ENCODE measurements around the gene AMDHD2. TPM values are rescaled to one million over a fixed set of nuclear protein-coding genes. Genes with fewer than 3 reads are reported as not detected.

Gene AMDHD2
- total and polyA plus RNA-seq, 2 experiments from 2014 or later, result 20.2 to 68.1 TPM

DNA sequence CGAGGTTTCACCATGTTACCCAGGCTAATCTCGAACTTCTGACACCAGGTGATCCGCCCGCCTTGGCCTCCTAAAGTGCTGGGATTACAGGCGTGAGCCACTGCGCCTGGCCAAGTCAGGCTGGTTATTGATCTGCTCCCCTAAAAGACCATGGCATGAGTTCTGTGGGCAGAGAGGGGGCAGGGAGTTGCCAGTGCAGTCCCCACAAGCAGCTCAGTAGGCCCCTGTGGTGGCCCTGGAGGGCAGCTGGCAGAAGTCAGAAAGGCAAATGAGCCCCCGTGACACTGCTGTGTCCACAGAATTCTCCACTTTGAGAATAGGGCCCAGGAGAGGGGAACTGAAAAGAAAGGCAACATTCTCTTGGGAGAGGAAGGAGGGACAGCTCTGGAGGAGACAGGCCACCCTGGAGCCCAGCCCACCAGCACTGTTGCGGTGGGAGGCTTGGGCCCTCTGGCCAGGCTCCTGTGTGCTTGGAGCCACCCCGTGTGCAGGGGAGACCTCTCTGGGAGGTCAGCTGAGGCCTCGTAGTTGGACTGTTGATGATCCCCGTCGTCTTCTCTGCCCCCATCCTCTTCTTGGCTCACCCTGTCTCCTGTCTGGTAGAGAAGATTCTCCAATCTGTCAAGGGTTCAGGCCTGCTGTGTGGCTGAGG, 2.1 kb upstream of the AMDHD2 start:
- no peak overlapping the region for H3K27ac ChIP-seq (ENCODE audit: low read depth)
- H3K27me3 ChIP-seq (ENCODE audit: insufficient read depth), result no peaks in the 10 kb centered on the region
- peaks cover 29% of the 10 kb centered on the region for H4K20me1 ChIP-seq (replicated peaks; ENCODE audit: insufficient read depth)
- DNase-seq (ENCODE audit: low spot score) (no peak), ATAC-seq (no peak)
- Mint-ChIP-seq H3K4me1 (peaks cover 37% of the 10 kb centered on the region), H3K27ac (no peak overlapping the region), H3K4me3 (no peak overlapping the region), H3K9me3 (no peaks in the 10 kb centered on the region; the same call in 2 of the 3 replicates), H3K27me3 (ENCODE audit: insufficient read depth, low read depth, poor library complexity) (peaks cover 28% of the 10 kb centered on the region), H3K36me3 (ENCODE audit: low read depth) (peaks cover 18% of the 10 kb centered on the region)
- no peak overlapping the region for H3K4me3 ChIP-seq
- H3K79me2 ChIP-seq (replicated peaks; ENCODE audit: insufficient read depth), result peaks cover 61% of the 10 kb centered on the region
- H3K4me2 ChIP-seq, result no peak overlapping the region
- H3K9me2 ChIP-seq (ENCODE audit: insufficient read depth), result no peaks in the 10 kb centered on the region
- peaks cover 24% of the 10 kb centered on the region; the same call in 1 of the 2 replicates for H3F3A ChIP-seq (replicated peaks; ENCODE audit: low read depth)
- TF ChIP-seq EZH2phosphoT487 (IDR thresholded peaks at IDR 0.05; ENCODE audit: unreplicated experiment) (no peak), ZNF331 (CRISPR knock-in tag; IDR thresholded peaks at IDR 0.05; ENCODE audit: low read depth) (no peak), JUNB (IDR thresholded peaks at IDR 0.05; ENCODE audit: unreplicated experiment) (no peak), POLR2AphosphoS5 (IDR thresholded peaks at IDR 0.05; ENCODE audit: low read depth) (no peak), EZH2 (IDR thresholded peaks at IDR 0.05; ENCODE audit: low read depth, unreplicated experiment) (no peak), CREB1 (CRISPR knock-in tag; IDR thresholded peaks at IDR 0.05; ENCODE audit: low read depth) (no peak), STAT1 (IDR thresholded peaks at IDR 0.05; ENCODE audit: unreplicated experiment) (no peak), NANOG (IDR thresholded peaks at IDR 0.05; ENCODE audit: borderline replicate concordance) (no peak), ZNF114 (CRISPR knock-in tag; IDR thresholded peaks at IDR 0.05) (no peak)
- TF ChIP-seq, protein P1, sequence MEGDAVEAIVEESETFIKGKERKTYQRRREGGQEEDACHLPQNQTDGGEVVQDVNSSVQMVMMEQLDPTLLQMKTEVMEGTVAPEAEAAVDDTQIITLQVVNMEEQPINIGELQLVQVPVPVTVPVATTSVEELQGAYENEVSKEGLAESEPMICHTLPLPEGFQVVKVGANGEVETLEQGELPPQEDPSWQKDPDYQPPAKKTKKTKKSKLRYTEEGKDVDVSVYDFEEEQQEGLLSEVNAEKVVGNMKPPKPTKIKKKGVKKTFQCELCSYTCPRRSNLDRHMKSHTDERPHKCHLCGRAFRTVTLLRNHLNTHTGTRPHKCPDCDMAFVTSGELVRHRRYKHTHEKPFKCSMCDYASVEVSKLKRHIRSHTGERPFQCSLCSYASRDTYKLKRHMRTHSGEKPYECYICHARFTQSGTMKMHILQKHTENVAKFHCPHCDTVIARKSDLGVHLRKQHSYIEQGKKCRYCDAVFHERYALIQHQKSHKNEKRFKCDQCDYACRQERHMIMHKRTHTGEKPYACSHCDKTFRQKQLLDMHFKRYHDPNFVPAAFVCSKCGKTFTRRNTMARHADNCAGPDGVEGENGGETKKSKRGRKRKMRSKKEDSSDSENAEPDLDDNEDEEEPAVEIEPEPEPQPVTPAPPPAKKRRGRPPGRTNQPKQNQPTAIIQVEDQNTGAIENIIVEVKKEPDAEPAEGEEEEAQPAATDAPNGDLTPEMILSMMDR (conservative IDR thresholded peaks at IDR 0.05; ENCODE audit: low read depth in 2 of 2), result no peak
- TF ChIP-seq, protein P2, sequence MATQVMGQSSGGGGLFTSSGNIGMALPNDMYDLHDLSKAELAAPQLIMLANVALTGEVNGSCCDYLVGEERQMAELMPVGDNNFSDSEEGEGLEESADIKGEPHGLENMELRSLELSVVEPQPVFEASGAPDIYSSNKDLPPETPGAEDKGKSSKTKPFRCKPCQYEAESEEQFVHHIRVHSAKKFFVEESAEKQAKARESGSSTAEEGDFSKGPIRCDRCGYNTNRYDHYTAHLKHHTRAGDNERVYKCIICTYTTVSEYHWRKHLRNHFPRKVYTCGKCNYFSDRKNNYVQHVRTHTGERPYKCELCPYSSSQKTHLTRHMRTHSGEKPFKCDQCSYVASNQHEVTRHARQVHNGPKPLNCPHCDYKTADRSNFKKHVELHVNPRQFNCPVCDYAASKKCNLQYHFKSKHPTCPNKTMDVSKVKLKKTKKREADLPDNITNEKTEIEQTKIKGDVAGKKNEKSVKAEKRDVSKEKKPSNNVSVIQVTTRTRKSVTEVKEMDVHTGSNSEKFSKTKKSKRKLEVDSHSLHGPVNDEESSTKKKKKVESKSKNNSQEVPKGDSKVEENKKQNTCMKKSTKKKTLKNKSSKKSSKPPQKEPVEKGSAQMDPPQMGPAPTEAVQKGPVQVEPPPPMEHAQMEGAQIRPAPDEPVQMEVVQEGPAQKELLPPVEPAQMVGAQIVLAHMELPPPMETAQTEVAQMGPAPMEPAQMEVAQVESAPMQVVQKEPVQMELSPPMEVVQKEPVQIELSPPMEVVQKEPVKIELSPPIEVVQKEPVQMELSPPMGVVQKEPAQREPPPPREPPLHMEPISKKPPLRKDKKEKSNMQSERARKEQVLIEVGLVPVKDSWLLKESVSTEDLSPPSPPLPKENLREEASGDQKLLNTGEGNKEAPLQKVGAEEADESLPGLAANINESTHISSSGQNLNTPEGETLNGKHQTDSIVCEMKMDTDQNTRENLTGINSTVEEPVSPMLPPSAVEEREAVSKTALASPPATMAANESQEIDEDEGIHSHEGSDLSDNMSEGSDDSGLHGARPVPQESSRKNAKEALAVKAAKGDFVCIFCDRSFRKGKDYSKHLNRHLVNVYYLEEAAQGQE (IDR thresholded peaks at IDR 0.05; ENCODE audit: unreplicated experiment), result no peak
- TF ChIP-seq, protein P3, sequence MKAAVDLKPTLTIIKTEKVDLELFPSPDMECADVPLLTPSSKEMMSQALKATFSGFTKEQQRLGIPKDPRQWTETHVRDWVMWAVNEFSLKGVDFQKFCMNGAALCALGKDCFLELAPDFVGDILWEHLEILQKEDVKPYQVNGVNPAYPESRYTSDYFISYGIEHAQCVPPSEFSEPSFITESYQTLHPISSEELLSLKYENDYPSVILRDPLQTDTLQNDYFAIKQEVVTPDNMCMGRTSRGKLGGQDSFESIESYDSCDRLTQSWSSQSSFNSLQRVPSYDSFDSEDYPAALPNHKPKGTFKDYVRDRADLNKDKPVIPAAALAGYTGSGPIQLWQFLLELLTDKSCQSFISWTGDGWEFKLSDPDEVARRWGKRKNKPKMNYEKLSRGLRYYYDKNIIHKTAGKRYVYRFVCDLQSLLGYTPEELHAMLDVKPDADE (IDR thresholded peaks at IDR 0.05), result no peak
- TF ChIP-seq, protein P4, sequence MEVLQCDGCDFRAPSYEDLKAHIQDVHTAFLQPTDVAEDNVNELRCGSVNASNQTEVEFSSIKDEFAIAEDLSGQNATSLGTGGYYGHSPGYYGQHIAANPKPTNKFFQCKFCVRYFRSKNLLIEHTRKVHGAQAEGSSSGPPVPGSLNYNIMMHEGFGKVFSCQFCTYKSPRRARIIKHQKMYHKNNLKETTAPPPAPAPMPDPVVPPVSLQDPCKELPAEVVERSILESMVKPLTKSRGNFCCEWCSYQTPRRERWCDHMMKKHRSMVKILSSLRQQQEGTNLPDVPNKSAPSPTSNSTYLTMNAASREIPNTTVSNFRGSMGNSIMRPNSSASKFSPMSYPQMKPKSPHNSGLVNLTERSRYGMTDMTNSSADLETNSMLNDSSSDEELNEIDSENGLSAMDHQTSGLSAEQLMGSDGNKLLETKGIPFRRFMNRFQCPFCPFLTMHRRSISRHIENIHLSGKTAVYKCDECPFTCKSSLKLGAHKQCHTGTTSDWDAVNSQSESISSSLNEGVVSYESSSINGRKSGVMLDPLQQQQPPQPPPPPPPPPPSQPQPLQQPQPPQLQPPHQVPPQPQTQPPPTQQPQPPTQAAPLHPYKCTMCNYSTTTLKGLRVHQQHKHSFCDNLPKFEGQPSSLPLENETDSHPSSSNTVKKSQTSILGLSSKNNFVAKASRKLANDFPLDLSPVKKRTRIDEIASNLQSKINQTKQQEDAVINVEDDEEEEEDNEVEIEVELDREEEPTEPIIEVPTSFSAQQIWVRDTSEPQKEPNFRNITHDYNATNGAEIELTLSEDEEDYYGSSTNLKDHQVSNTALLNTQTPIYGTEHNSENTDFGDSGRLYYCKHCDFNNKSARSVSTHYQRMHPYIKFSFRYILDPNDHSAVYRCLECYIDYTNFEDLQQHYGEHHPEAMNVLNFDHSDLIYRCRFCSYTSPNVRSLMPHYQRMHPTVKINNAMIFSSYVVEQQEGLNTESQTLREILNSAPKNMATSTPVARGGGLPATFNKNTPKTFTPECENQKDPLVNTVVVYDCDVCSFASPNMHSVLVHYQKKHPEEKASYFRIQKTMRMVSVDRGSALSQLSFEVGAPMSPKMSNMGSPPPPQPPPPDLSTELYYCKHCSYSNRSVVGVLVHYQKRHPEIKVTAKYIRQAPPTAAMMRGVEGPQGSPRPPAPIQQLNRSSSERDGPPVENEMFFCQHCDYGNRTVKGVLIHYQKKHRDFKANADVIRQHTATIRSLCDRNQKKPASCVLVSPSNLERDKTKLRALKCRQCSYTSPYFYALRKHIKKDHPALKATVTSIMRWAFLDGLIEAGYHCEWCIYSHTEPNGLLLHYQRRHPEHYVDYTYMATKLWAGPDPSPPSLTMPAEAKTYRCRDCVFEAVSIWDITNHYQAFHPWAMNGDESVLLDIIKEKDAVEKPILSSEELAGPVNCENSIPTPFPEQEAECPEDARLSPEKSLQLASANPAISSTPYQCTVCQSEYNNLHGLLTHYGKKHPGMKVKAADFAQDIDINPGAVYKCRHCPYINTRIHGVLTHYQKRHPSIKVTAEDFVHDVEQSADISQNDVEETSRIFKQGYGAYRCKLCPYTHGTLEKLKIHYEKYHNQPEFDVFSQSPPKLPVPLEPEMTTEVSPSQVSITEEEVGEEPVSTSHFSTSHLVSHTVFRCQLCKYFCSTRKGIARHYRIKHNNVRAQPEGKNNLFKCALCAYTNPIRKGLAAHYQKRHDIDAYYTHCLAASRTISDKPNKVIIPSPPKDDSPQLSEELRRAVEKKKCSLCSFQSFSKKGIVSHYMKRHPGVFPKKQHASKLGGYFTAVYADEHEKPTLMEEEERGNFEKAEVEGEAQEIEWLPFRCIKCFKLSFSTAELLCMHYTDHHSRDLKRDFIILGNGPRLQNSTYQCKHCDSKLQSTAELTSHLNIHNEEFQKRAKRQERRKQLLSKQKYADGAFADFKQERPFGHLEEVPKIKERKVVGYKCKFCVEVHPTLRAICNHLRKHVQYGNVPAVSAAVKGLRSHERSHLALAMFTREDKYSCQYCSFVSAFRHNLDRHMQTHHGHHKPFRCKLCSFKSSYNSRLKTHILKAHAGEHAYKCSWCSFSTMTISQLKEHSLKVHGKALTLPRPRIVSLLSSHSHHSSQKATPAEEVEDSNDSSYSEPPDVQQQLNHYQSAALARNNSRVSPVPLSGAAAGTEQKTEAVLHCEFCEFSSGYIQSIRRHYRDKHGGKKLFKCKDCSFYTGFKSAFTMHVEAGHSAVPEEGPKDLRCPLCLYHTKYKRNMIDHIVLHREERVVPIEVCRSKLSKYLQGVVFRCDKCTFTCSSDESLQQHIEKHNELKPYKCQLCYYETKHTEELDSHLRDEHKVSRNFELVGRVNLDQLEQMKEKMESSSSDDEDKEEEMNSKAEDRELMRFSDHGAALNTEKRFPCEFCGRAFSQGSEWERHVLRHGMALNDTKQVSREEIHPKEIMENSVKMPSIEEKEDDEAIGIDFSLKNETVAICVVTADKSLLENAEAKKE (CRISPR knock-in tag; IDR thresholded peaks at IDR 0.05), result no peak
- no peak overlapping the region for H2AFZ ChIP-seq
- peaks cover 10% of the 10 kb centered on the region; the same call in 1 of the 2 replicates for H3K4me1 ChIP-seq (ENCODE audit: insufficient read depth)
- no peaks in the 10 kb centered on the region for H3K36me3 ChIP-seq (ENCODE audit: insufficient read depth)

Measured in GM23338 (cell line).